WI38 (cell line): ENCODE measurements around the gene RNF214.
"Not testable (repeated sequence)": the region's sequence is repeated elsewhere in the genome, so short reads cannot be mapped to it uniquely, and the experiment has no call there.

Source experiments
- H3K4me3 ChIP-seq: 2 replicates; pipeline ENCODE4 v1.5.1; 2011; ENCODE audit warnings: low read depth, mild to moderate bottlenecking, control low read depth, low read length
- TF ChIP-seq, protein P1 (sequence below): IDR thresholded peaks from 2 replicates; pipeline ENCODE4 v1.5.1; 2012; ENCODE audit warnings: low read depth, mild to moderate bottlenecking, control low read depth, low read length

Gene RNF214

DNA sequence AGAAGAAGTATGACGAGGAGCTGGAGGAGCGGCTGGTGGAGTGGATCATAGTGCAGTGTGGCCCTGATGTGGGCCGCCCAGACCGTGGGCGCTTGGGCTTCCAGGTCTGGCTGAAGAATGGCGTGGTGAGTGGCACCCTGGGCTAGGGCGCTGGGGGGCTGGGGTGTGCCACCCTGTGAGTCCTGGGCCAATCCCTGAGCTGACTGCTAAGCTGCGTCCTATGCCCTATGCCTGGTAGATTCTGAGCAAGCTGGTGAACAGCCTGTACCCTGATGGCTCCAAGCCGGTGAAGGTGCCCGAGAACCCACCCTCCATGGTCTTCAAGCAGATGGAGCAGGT, 29.4 kb upstream of the RNF214 start:
- peak overlapping the region; percentile 92; the same call in 1 of the 2 replicates for H3K4me3 ChIP-seq
- TF ChIP-seq, protein P1, sequence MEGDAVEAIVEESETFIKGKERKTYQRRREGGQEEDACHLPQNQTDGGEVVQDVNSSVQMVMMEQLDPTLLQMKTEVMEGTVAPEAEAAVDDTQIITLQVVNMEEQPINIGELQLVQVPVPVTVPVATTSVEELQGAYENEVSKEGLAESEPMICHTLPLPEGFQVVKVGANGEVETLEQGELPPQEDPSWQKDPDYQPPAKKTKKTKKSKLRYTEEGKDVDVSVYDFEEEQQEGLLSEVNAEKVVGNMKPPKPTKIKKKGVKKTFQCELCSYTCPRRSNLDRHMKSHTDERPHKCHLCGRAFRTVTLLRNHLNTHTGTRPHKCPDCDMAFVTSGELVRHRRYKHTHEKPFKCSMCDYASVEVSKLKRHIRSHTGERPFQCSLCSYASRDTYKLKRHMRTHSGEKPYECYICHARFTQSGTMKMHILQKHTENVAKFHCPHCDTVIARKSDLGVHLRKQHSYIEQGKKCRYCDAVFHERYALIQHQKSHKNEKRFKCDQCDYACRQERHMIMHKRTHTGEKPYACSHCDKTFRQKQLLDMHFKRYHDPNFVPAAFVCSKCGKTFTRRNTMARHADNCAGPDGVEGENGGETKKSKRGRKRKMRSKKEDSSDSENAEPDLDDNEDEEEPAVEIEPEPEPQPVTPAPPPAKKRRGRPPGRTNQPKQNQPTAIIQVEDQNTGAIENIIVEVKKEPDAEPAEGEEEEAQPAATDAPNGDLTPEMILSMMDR, result no peak

DNA sequence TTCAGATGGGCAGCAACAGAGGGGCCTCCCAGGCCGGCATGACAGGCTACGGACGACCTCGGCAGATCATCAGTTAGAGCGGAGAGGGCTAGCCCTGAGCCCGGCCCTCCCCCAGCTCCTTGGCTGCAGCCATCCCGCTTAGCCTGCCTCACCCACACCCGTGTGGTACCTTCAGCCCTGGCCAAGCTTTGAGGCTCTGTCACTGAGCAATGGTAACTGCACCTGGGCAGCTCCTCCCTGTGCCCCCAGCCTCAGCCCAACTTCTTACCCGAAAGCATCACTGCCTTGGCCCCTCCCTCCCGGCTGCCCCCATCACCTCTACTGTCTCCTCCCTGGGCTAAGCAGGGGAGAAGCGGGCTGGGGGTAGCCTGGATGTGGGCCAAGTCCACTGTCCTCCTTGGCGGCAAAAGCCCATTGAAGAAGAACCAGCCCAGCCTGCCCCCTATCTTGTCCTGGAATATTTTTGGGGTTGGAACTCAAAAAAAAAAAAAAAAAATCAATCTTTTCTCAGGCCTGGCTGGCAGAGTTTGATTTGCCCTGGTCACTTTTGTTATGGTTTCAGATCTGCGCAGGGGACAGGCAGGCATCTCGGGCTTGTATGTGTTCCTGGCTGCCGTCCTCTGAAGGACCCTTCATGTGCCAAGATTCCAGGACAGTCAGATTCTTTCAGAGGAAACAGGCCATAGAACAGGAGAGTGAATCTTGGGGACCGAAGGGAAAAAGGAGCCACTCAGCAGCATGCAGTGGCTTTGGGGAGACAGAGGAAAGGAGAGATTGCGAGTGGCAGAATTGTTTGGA, 28.0 kb upstream of the RNF214 start:
- no peak overlapping the region for H3K4me3 ChIP-seq
- TF ChIP-seq, protein P1, result no peak

DNA sequence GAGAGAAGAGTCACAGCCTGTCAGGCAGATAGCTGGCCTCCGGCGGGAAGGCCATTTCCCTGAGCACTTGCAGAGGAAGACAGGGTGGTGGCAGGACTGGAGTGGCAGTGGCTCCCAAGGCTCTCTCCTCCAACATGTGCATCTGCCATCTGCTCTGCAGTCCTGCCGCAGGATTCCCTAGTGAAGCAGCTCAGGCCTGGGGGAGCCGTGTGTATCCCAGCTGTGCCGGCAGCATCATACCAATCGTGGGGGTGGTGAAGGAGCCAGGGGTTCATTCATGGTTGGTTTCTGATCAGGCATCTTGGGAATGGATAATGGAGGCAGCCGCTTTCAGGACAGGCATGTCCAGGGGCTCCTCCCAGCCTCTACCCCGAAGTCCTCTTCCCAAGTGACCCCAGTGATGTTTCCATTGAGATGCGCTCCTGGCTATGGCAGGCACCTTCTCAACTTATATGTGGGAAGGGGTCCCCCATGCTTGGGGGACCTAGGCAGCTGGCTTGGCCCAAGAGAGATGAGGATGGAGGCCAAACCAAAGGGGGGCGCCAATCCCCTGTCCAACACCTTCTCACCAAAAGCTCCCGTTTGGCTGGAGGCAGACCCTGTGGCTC, 27.2 kb upstream of the RNF214 start:
- H3K4me3 ChIP-seq, result no peak overlapping the region
- TF ChIP-seq, protein P1, result no peak

DNA sequence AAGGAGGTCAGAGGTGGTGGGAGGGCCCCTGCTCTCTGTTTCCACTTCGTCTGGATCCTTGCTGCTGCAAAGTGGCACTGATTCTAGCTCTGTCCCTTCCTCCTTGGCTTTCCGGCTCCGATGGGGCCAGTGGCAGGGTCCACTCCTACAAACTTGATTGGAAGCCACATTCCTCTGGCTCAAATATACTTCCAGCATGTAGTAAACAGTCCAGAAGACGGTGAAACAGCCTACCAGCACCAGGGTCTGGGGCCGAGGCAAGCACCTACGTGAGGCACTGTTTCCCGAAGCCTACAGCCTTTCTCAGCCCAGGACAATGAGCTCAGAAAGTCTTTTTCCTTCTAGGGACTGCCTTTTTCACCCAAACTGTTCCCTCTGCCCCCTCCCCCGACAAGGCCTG, 26.4 kb upstream of the RNF214 start:
- H3K4me3 ChIP-seq, result not testable (repeated sequence)

DNA sequence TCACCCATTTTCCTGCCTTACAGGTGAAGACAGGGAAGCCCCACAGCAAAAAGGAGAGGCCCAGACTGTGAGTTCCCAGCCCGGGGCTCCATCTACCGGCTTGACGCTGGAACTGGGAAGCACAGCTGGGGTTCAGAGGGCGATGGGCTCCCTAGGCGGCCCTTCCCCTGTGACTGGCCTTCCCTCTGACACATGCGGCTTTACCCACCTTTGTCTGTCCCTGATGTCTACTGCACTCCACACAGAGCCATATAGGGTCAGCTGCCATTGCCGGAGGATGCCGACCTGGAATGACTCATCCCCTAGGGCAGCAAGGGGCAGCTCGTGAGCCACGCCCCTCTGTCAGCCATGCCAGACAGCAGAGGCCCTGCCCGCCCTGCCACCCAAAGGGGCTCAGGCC, 25.6 kb upstream of the RNF214 start:
- H3K4me3 ChIP-seq, result not testable (repeated sequence)

DNA sequence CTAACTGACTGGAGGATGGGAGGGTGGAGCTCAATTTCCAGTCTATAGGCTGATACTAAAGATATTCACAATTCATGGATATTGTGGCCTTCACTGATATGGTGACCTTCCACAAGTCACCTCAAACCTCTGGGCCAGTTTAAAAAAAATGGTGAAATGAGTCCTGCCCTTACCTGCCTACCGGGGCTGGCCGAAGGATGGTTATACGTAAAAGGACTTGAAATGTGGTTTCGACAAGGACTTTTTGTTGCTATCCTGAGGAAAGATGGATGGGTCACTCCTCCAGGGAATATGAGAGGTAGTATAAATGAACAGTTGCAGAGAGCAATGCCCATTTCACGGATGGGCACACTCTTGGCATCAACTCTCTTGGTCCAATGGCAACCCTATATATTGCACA, 25.0 kb upstream of the RNF214 start:
- H3K4me3 ChIP-seq, result not testable (repeated sequence)

DNA sequence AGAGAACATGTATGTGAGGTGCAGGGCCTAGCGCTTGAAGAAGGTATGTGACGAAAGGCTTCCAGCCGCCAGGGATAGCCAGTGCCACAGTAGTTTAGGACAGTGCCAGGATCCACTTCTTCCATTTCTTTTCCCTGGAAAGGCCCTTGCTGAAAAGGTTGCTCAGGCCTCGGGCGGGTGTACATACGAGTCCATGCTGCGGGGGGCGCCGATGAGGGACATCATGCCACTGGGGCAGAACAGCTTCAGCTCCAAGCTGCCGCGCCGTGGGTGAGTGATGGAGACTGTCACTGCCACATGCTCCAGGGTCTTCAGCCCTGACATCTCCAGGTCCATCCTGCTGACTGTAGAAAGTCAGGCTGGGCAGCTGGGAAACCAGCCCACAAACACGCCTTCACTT, 23.8 kb upstream of the RNF214 start:
- not testable (repeated sequence) for H3K4me3 ChIP-seq

DNA sequence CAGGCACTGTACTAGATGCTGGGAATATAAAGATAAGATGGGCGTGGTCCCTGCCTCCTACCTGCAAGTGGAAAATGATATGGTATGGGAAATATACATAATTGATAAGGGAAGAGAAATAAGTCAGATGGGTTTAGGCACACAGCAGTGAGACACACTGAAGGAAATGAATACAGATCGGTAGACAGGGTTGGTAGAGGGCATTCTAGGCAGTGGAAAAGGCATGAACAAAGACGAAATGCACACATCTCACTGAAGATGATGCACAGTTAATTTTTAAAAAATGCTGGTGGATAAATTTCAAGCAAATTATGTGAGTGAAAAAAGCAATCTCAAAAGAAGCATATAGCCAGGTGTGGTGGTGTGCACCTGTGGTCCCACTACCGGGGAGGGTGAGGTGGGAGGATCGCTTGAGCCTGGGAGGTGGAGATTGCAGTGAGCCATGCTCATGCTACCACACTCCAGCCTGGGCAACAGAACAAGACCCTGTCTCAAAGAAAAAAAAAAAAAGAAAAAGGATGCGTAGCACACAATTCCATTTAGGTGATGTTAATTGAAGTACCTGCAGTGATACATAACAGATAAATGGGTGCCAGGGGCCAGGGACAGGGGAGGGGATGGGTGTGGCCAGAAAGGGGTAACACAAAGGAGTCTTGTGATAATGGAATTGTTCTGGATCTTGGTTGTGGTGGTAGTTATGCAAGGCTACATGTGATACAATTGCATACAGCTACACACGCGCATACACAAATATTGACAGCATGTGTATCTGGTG, 22.9 kb upstream of the RNF214 start:
- not testable (repeated sequence) for H3K4me3 ChIP-seq

DNA sequence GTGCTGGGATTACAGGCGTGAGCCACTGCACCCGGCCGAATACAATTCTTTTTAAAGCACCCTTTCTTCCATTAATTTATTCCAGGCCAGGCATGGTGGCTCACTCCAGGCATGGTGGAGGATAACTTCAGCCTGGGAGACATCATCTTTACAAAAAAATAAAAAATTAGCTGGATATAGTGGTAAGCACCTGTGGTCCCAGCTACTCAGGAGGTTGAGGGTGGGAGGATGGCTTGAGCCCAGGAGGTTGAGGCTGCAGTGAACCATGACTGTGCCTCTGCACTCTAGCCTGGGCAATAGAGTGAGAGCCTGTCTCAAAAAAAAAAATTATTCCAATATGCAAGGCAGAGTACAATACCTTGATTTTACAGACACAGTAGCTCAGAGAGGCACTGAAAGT, 21.9 kb upstream of the RNF214 start:
- TF ChIP-seq, protein P1, result no peak
- H3K4me3 ChIP-seq, result no peak overlapping the region
